ENCODE results near the gene A1BG. TPM values are rescaled to one million over a fixed set of nuclear protein-coding genes. Genes with fewer than 3 reads are reported as not detected.

The A1BG gene
- total RNA-seq, 1 donor from 2014 or later, result 53.8 TPM

DNA sequence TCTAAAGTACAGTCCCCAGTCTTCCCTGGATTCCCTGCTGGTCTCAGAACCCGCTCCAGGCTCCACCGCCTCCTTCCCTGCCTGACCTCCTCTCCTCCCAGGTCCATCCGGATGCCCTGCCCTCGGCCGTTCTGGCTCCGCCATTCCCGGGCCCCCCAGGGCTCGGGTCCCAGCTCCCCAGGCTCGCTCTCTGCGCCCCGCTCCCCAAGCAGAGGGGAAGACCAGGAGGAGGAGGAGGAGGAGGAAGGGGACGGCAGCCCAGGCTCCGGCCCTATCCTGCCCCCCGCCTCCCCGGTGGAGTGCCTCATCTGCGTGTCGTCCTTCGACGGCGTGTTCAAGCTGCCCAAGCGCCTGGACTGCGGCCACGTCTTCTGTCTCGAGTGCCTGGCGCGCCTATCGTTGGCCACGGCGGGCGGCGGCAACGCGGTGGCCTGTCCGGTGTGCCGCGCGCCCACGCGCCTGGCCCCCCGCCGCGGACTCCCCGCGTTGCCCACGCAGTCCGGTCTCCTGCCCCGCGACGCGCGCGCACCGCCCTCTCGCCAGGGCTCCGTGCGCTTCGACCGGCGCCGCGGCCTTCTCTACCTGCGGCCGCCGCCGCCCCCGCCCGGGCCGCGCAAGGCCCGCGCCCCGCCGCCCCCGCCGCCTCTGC lies 42.8 kb upstream of the A1BG start:
- TF ChIP-seq, protein P1, sequence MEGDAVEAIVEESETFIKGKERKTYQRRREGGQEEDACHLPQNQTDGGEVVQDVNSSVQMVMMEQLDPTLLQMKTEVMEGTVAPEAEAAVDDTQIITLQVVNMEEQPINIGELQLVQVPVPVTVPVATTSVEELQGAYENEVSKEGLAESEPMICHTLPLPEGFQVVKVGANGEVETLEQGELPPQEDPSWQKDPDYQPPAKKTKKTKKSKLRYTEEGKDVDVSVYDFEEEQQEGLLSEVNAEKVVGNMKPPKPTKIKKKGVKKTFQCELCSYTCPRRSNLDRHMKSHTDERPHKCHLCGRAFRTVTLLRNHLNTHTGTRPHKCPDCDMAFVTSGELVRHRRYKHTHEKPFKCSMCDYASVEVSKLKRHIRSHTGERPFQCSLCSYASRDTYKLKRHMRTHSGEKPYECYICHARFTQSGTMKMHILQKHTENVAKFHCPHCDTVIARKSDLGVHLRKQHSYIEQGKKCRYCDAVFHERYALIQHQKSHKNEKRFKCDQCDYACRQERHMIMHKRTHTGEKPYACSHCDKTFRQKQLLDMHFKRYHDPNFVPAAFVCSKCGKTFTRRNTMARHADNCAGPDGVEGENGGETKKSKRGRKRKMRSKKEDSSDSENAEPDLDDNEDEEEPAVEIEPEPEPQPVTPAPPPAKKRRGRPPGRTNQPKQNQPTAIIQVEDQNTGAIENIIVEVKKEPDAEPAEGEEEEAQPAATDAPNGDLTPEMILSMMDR (IDR thresholded peaks at IDR 0.05), result no peak
- Mint-ChIP-seq H3K27ac (ENCODE audit: unreplicated experiment) (peak overlapping the region; percentile 66), H3K27me3 (ENCODE audit: low read depth) (no peaks in the 10 kb centered on the region), H3K4me1 (ENCODE audit: low read depth) (peaks cover 10% of the 10 kb centered on the region), H3K4me3 (ENCODE audit: unreplicated experiment) (no peak overlapping the region), H3K9me3 (ENCODE audit: low read depth) (no peaks in the 10 kb centered on the region), H3K36me3 (ENCODE audit: low read depth) (peaks cover 17% of the 10 kb centered on the region)
- DNase-seq (ENCODE audit: low spot score), result no peak

DNA sequence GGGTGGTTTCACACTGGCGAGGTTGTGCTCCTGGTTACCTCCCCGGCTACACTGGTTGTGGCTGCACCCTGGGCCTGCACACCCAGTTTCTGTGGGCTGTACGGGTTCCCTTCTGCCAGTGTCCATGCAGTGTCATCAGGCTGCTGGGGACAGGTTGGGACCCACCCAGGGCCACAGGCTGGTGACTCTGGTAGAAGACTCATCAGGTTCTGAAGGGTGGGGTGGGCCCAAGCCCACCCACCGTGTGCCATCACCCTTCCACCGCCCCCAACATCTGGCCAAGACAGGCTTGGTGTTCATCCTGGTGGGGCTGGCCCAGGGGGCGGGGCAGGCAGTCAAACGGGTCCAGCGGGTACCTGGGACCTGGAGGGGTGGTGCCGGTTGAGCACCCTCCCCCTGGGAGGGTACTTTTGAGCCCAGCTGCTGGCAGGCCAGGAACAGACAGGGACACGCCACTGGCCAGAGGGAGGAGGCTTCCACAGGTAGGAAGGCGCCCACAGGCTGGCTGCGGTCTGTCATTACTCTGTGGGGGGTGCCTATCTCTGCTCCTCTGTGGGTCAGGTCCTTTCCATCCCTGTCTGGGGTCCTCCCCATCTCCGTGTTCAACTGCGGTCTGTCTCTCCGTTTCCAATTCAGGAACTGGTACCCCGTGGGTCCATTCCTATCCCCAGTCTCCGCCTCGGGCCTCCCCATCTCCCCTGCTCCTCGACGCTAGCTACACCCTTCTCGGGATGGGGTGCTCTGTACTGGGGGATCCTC lies 42.1 kb upstream of the A1BG start, which contains the start of gene RNF225:
TSS of gene RNF225 (plus strand) at position 437 of the 759 bp plus-strand sequence. CDS start 434 bp downstream, outside the sequence.
- Mint-ChIP-seq H3K27me3 (ENCODE audit: low read depth) (no peaks in the 10 kb centered on the region), H3K27ac (ENCODE audit: unreplicated experiment) (peak within 1 kb of the TSS; percentile 66), H3K36me3 (ENCODE audit: low read depth) (peaks cover 20% of the 10 kb centered on the region), H3K9me3 (ENCODE audit: low read depth) (no peaks in the 10 kb centered on the region), H3K4me3 (ENCODE audit: unreplicated experiment) (no peak within 1 kb of the TSS), H3K4me1 (ENCODE audit: low read depth) (peaks cover 3% of the 10 kb centered on the region)
- no peak for DNase-seq (ENCODE audit: low spot score)
- TF ChIP-seq, protein P1 (IDR thresholded peaks at IDR 0.05), result no peak

DNA sequence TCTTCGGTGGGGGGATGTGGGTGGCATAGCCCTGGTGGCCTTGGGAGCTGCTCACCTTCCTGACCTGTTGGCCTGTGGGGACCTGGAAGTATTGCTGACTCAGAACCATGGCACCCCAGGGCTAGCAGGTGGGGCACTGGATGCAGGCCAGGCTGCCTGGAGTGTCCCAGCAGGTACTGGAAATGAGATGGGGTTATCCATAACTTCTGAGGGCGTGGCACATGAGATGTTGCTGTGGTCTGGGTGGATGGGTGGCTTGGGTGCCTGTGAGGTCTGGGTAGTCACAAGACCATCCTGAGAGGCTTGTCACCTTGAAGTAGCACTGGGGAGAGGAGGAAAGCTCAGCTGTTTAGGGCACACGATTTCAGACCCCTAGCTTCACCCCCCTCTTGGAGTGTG lies 41.5 kb upstream of the A1BG start:
- Mint-ChIP-seq H3K27ac (ENCODE audit: unreplicated experiment) (peak overlapping the region; percentile 9), H3K27me3 (ENCODE audit: low read depth) (no peaks in the 10 kb centered on the region), H3K9me3 (ENCODE audit: low read depth) (no peaks in the 10 kb centered on the region), H3K4me3 (ENCODE audit: unreplicated experiment) (no peak overlapping the region), H3K36me3 (ENCODE audit: low read depth) (peaks cover 20% of the 10 kb centered on the region), H3K4me1 (ENCODE audit: low read depth) (no peaks in the 10 kb centered on the region)
- TF ChIP-seq, protein P1 (IDR thresholded peaks at IDR 0.05), result no peak
- DNase-seq (ENCODE audit: low spot score), result no peak

DNA sequence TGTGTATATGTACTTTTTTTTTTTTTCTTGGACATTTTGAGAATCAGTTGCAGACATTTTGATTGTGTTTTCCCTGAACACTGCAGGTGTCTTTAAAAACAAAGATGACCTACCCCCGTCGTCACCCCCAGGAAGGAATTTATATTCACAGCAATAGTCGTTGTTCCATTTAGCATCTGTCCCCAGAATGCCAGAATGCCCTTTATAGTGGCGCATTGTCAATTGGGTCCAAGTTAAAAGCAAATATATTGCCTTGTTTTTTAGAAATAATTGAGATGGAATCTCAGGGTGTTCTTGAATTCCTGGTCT lies 40.4 kb upstream of the A1BG start:
- H3K9me3 Mint-ChIP-seq (ENCODE audit: low read depth), result no peaks in the 10 kb centered on the region
- peaks cover 26% of the 10 kb centered on the region for H3K36me3 Mint-ChIP-seq (ENCODE audit: low read depth)
- TF ChIP-seq, protein P1 (IDR thresholded peaks at IDR 0.05), result no peak
- no peak for DNase-seq (ENCODE audit: low spot score)
- H3K4me1 Mint-ChIP-seq (ENCODE audit: low read depth), result peaks cover 7% of the 10 kb centered on the region
- H3K27me3 Mint-ChIP-seq (ENCODE audit: low read depth), result no peaks in the 10 kb centered on the region
- no peak overlapping the region for H3K27ac Mint-ChIP-seq (ENCODE audit: unreplicated experiment)
- H3K4me3 Mint-ChIP-seq (ENCODE audit: unreplicated experiment), result no peak overlapping the region

DNA sequence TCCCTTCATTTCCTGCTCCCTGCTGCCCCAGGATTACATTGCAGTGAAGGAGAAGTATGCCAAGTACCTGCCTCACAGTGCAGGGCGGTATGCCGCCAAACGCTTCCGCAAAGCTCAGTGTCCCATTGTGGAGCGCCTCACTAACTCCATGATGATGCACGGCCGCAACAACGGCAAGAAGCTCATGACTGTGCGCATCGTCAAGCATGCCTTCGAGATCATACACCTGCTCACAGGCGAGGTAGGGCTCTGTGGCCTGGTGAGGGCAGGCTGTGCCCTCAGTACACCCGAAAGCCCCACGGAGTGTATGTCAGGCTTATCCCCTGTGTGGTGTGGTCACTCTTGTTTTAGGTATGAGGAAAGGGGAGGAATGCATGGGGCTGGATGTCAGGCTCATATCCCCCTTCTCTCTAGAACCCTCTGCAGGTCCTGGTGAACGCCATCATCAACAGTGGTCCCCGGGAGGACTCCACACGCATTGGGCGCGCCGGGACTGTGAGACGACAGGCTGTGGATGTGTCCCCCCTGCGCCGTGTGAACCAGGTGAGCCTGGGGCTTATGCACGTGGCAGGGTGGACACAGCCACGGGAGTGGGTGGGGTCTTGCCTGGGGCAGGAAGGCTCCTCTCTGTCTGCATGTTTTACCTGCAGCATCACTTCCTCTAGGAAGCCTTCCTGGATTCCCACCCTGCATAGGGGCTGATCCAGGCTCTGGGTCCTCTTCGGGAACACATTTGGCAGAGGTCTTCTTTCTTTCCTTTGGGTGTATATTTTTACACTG lies 39.8 kb upstream of the A1BG start:
- Mint-ChIP-seq H3K27me3 (ENCODE audit: low read depth) (no peaks in the 10 kb centered on the region), H3K4me3 (ENCODE audit: unreplicated experiment) (no peak overlapping the region), H3K36me3 (ENCODE audit: low read depth) (peaks cover 27% of the 10 kb centered on the region), H3K9me3 (ENCODE audit: low read depth) (no peaks in the 10 kb centered on the region), H3K27ac (ENCODE audit: unreplicated experiment) (no peak overlapping the region), H3K4me1 (ENCODE audit: low read depth) (peaks cover 13% of the 10 kb centered on the region)
- no peak for DNase-seq (ENCODE audit: low spot score)
- TF ChIP-seq, protein P1 (IDR thresholded peaks at IDR 0.05), result no peak

All from chondrocyte (in vitro differentiated cells).